Adrenal gland (tissue), 5 donors: ENCODE results near the gene ATG4A.

Source experiments
- CTCF ChIP-seq, 6 experiments: fragments of 450-650 bp in 4 of 6; fragments of 200-600 bp in 2 of 6; sonication (generic) in 1 of 6; IDR thresholded peaks; 1 replicate in 5 of 6; 2 replicates in 1 of 6; pipeline versions ENCODE4 v1.5.1 to v1.8.0; 2016 to 2021; ENCODE audit warnings: antibody characterized with exemption in 6 of 6, mild to moderate bottlenecking in 2 of 6, moderate library complexity in 1 of 6
- POLR2A ChIP-seq, 2 donors: fragments of 450-650 bp; IDR thresholded peaks; one replicate each; pipeline ENCODE4 v1.6.1; 2017; ENCODE audit warnings: antibody characterized with exemption in 2 of 2, mild to moderate bottlenecking in 2 of 2, moderate library complexity in 1 of 2
- donor health status: DM: no; HTN: no; CAD: no.

GRCh38 chrX:108163333-108164082 lies 71.9 kb downstream of the ATG4A start:
- TF ChIP-seq CTCF (IDR thresholded peaks at IDR 0.05) (no peak), POLR2A (IDR thresholded peaks at IDR 0.05) (no peak)
